ENCODE data around the gene ISL2. TPM values are rescaled to one million over a fixed set of nuclear protein-coding genes. Genes with fewer than 3 reads are reported as not detected.

ISL2 gene
- total RNA-seq, result not detected

DNA sequence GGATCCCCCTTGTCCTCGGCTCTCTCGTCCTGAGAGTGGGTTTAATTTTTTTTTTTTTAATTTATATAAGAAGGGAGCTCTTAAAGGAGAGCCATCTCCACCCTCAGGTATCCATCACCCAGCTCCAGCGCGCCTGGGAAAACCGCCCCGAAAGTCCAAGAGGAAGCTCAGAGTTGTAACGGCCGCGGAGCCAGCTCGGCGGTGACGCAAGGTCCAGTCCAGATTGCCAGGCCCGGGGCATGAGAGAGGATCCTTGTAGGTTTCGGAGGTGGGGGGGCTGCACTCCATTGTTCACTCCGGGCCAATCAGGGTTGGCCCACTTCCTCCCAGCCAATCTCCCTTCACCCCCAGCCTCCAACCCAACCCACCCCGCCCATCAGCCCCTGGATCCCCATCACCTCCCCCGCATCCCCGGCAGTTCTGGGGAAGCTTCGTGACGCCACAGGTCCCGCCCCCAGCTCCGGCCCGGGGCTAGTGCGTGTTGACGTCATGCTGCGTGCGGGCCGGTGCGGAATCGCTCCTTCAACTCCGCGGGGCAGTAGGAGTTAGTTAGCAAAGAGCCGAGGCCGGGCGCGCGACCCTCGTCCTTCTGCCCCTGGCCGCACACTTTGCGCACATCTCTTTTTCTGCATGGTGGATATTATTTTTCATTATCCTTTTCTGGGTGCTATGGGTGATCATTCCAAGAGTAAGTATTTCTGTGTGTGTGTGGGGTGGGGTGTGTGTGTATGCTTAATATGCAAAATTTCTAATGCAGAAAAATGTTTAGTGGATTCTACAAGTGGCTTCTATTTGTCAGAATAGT is at the start of gene ISL2:
ISL2 (plus strand) TSS at position 520 of the 805 bp plus-strand sequence; CDS start at position 631, 111 bp downstream.
- TF ChIP-seq, protein P1, sequence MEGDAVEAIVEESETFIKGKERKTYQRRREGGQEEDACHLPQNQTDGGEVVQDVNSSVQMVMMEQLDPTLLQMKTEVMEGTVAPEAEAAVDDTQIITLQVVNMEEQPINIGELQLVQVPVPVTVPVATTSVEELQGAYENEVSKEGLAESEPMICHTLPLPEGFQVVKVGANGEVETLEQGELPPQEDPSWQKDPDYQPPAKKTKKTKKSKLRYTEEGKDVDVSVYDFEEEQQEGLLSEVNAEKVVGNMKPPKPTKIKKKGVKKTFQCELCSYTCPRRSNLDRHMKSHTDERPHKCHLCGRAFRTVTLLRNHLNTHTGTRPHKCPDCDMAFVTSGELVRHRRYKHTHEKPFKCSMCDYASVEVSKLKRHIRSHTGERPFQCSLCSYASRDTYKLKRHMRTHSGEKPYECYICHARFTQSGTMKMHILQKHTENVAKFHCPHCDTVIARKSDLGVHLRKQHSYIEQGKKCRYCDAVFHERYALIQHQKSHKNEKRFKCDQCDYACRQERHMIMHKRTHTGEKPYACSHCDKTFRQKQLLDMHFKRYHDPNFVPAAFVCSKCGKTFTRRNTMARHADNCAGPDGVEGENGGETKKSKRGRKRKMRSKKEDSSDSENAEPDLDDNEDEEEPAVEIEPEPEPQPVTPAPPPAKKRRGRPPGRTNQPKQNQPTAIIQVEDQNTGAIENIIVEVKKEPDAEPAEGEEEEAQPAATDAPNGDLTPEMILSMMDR (IDR thresholded peaks at IDR 0.05; ENCODE audit: low read depth), result no peak

DNA sequence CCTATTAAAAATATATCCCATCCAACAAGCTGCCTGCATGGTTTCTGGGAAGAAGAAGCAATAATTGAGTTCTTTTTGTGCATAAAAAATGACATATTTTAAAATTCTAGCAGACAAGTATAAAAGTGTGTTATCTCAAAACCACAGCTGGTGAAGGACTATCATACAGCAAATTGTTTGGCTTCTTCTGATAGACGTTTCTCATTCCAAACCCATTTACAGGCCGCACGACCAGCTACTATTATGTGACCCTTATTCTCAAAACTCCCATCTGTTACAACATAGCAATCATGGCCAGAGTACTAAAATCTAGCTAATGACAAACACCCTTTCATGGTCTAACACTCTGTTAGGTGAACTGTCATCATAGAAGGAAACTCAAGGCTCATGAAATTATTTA is 47.0 kb upstream of the ISL2 start:
- TF ChIP-seq, protein P1 (IDR thresholded peaks at IDR 0.05; ENCODE audit: low read depth), result no peak

DNA sequence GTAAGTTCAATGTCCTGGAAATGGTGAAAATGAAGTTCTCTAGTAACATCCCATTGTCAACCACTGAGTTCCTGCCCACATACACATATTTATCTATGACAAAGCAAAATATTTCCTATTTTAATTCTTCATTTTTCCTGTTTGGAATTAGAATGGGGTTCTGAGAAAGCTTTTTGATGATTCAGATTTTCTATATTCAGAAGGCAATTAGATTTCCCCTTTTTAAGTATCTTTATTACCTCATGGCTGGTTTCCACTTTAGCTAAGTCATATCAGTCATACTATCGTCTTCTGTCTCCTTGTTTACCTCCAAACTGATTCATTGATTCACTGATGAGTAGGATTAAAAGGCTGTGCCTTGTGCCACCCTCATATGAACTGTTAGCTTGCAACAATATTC is 43.2 kb upstream of the ISL2 start:
- TF ChIP-seq, protein P1 (IDR thresholded peaks at IDR 0.05; ENCODE audit: low read depth), result no peak

DNA sequence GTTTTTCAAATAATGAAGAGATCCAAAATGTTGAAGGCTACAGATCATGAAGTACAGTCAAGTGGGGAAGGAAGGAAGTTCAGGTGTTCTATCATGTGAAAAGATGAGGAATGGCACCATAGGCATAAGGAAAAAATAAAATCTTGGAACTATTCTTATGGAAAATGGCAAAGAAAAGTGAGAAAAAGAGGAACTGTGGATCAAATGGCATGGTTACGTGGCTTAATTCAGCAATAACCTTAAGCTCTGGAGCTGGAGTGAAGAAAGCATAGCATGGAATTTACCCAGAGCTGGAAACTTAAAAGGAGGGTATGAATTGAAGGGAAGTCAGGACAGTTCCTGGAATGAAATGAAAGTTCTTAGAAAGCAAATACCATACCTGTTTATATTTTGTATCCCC is 39.7 kb upstream of the ISL2 start:
- TF ChIP-seq, protein P1 (IDR thresholded peaks at IDR 0.05; ENCODE audit: low read depth), result no peak

DNA sequence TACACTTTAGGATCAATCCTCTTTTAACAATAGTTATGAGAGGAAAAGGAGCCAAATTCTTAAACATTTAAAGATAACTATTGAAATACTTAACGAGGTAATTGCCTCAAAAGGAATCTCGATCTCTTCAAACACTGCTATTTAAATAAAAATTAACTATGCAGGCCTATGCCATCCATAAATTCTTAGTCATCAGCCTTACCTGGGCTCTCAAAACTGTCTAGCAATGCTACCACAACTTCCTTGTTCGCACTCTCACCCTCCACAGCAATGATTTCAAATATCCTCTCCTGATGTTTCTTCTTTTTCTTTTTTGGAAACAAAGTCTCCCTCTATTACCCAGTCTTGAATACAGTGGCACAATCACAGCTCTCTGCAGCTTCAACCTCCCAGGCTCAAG is 37.6 kb upstream of the ISL2 start:
- TF ChIP-seq, protein P1 (IDR thresholded peaks at IDR 0.05; ENCODE audit: low read depth), result no peak

DNA sequence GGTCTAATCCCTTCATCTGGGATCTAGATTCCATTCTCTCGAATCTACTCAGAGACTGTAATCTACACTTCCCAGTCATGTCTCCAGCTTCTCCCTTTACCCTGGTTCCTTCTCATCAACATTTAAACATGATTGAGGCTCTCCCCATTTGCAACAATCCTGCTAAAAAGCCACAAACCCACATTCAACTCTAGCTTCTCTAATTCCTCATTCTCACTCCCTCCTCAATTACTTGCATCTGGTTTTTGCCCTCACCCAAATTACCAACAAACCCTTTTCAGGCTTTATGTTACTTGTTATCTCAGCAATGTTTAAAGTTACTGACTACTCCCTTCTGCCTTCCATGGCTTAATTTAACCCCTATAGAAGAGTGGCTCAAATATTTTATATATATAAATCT is 36.8 kb upstream of the ISL2 start:
- TF ChIP-seq, protein P1 (IDR thresholded peaks at IDR 0.05; ENCODE audit: low read depth), result no peak

DNA sequence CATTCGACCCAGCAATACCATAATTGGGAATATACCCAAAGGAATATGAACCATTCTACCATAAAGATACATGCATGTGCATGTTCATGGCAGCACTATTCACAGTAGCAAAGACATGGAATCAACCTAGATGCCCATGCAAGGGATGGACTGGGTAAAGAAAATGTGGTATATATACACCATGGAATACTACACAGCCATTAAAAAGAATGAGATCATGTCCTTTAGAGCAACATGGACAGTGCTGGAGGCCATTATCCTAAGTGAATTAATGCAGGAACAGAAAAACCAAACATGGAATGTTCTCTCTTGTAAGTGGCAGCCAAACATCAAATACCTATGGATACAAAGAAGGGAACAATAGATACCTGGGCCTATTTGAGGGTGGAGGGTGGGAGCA is 32.7 kb upstream of the ISL2 start:
- TF ChIP-seq, protein P1 (IDR thresholded peaks at IDR 0.05; ENCODE audit: low read depth), result no peak
